Neural progenitor cell (in vitro differentiated cells): ENCODE data around the gene HTR3A. TPM values are rescaled to one million over a fixed set of nuclear protein-coding genes. Genes with fewer than 3 reads are reported as not detected.
A peak's percentile ranks its signal among the peaks of the same experiment; 100 is the strongest.

ENCODE experiments used
- DNase-seq: peaks from one replicate; pipeline ENCODE4 v3.0.0-alpha.2; 2016; ENCODE audit warnings: low spot score
- H2AFZ ChIP-seq: fragments of 200-600 bp; sonication (generic); replicated peaks from 2 replicates; pipeline ENCODE4 v1.6.1; 2016; ENCODE audit warnings: antibody characterized with exemption
- H3F3A ChIP-seq: fragments of 200-600 bp; sonication (generic); 2 replicates; pipeline ENCODE4 v1.6.1; 2016; ENCODE audit warnings: antibody characterized with exemption, low read depth
- H3K27ac ChIP-seq: fragments of 200-600 bp; sonication (generic); 2 replicates; pipeline ENCODE4 v1.5.1; 2016; ENCODE audit warnings: mild to moderate bottlenecking
- H3K27me3 ChIP-seq: fragments of 200-600 bp; sonication (generic); 2 replicates; pipeline ENCODE4 v1.6.1; 2016; ENCODE audit warnings: mild to moderate bottlenecking, moderate library complexity
- H3K36me3 ChIP-seq: fragments of 200-600 bp; sonication (generic); 2 replicates; pipeline ENCODE4 v1.5.1; 2016
- H3K4me1 ChIP-seq: fragments of 200-600 bp; sonication (generic); 2 replicates; pipeline ENCODE4 v1.6.1; 2016; ENCODE audit warnings: mixed run types
- H3K4me2 ChIP-seq: fragments of 200-600 bp; sonication (generic); 2 replicates; pipeline ENCODE4 v1.6.1; 2016
- H3K4me3 ChIP-seq: fragments of 200-600 bp; sonication (generic); 2 replicates; pipeline ENCODE4 v1.5.1; 2016
- H3K79me2 ChIP-seq: fragments of 200-600 bp; sonication (generic); 2 replicates; pipeline ENCODE4 v1.6.1; 2016; ENCODE audit warnings: low read depth
- H3K9ac ChIP-seq: fragments of 200-600 bp; sonication (generic); 2 replicates; pipeline ENCODE4 v1.6.1; 2016
- H3K9me3 ChIP-seq: fragments of 200-600 bp; sonication (generic); 2 replicates; pipeline ENCODE4 v1.5.1; 2016; ENCODE audit warnings: low read depth
- H4K20me1 ChIP-seq: fragments of 200-600 bp; sonication (generic); 2 replicates; pipeline ENCODE4 v1.6.1; 2016; ENCODE audit warnings: low read depth
- H3K27ac Mint-ChIP-seq: 3 replicates; pipeline ENCODE4 v1.8.0; 2021; ENCODE audit warnings: mixed read lengths
- H3K27me3 Mint-ChIP-seq: 2 replicates; pipeline ENCODE4 v1.8.0; 2022; ENCODE audit warnings: low read depth, mild to moderate bottlenecking, inconsistent platforms, moderate library complexity, mixed read lengths; ENCODE audit not compliant: insufficient read depth
- H3K36me3 Mint-ChIP-seq: 3 replicates; pipeline ENCODE4 v1.8.0; 2021; ENCODE audit warnings: mixed read lengths
- H3K4me1 Mint-ChIP-seq: 3 replicates; pipeline ENCODE4 v1.8.0; 2021; ENCODE audit warnings: mixed read lengths
- H3K4me3 Mint-ChIP-seq: 3 replicates; pipeline ENCODE4 v1.8.0; 2021; ENCODE audit warnings: mild to moderate bottlenecking, moderate library complexity, mixed read lengths
- H3K9me3 Mint-ChIP-seq: 3 replicates; pipeline ENCODE4 v1.8.0; 2020; ENCODE audit warnings: mixed read lengths
- EZH2 ChIP-seq: fragments of 200-600 bp; sonication (generic); IDR thresholded peaks from 2 replicates; pipeline ENCODE4 v1.6.1; 2017; ENCODE audit warnings: antibody characterized with exemption, mild to moderate bottlenecking, moderate library complexity
- EZH2phosphoT487 ChIP-seq: fragments of 200-600 bp; sonication (generic); IDR thresholded peaks from 2 replicates; pipeline ENCODE4 v1.6.1; 2017; ENCODE audit warnings: antibody characterized with exemption
- total RNA-seq: library from RNA; depleted of rRNA; stranded (reverse); fragments of >200 nt; gene quantifications from 2 replicates; pipeline ENCODE4 v1.2.3, GENCODE V29; 2015; ENCODE audit warnings: low replicate concordance
- TF ChIP-seq, protein P1 (sequence below): fragments of 200-600 bp; sonication (generic); IDR thresholded peaks from 2 replicates; pipeline ENCODE4 v1.5.1; 2017; ENCODE audit warnings: antibody characterized with exemption, mild to moderate bottlenecking

The HTR3A gene
- total RNA-seq, 1 donor from 2014 or later = not detected

DNA sequence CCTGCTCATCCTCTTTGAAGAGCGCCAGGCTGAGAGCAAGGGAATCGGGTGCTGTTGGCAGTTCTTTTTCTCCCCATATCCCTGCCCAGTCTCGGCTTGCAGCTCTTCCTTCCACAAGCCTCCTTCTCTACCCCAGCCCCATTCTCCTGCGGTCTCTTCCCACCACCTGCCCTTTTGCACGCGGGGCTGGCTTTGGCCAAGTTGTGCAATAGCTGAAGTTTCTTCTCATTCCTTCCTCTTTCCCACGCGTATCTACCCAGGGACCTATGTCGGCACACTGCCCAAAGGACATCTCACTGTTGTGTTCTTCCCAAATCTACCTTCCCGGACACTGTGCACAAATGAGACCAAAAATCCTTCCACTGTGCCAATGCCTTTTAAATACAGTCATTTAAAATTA is 22.3 kb upstream of the HTR3A start:
- no peak overlapping the region for H3K9ac ChIP-seq
- H3F3A ChIP-seq = peaks cover 7% of the 10 kb centered on the region
- no peaks in the 10 kb centered on the region for H3K79me2 ChIP-seq
- no peak for DNase-seq
- H3K27me3 Mint-ChIP-seq = peaks cover 11% of the 10 kb centered on the region
- H3K4me3 ChIP-seq = no peak overlapping the region
- H3K4me1 ChIP-seq = peaks cover 16% of the 10 kb centered on the region
- H3K9me3 ChIP-seq = no peaks in the 10 kb centered on the region
- H3K4me1 Mint-ChIP-seq = peaks cover 25% of the 10 kb centered on the region
- H3K4me2 ChIP-seq = no peak overlapping the region
- no peak overlapping the region for H3K4me3 Mint-ChIP-seq
- TF ChIP-seq, protein P1, sequence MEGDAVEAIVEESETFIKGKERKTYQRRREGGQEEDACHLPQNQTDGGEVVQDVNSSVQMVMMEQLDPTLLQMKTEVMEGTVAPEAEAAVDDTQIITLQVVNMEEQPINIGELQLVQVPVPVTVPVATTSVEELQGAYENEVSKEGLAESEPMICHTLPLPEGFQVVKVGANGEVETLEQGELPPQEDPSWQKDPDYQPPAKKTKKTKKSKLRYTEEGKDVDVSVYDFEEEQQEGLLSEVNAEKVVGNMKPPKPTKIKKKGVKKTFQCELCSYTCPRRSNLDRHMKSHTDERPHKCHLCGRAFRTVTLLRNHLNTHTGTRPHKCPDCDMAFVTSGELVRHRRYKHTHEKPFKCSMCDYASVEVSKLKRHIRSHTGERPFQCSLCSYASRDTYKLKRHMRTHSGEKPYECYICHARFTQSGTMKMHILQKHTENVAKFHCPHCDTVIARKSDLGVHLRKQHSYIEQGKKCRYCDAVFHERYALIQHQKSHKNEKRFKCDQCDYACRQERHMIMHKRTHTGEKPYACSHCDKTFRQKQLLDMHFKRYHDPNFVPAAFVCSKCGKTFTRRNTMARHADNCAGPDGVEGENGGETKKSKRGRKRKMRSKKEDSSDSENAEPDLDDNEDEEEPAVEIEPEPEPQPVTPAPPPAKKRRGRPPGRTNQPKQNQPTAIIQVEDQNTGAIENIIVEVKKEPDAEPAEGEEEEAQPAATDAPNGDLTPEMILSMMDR = no peak
- TF ChIP-seq EZH2 = no peak
- peak overlapping the region; percentile 72 for H2AFZ ChIP-seq
- H3K9me3 Mint-ChIP-seq = no peaks in the 10 kb centered on the region
- no peaks in the 10 kb centered on the region for H3K36me3 ChIP-seq
- H3K27ac Mint-ChIP-seq = no peak overlapping the region
- no peaks in the 10 kb centered on the region for H3K27me3 ChIP-seq
- no peaks in the 10 kb centered on the region for H3K36me3 Mint-ChIP-seq
- H4K20me1 ChIP-seq = no peaks in the 10 kb centered on the region
- H3K27ac ChIP-seq = no peak overlapping the region

DNA sequence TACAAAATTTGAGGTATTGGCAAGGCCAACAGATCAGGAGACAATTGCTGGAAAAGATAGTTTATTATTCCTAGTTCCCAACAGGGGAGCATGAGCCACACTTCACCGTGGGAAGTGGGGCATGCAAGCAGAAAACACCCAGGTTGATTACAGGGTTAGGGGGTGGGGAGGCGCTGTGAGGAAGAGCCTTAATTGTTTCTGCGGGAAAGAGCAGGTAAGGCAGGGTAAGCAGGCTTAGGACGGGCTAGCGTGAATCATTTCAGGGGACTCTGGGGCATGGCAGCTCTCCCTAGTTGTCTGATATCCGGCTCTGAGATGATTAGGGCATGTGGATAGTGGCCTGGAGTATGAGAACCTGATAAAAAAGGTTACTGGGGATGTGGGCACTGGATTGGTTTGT is 20.7 kb upstream of the HTR3A start:
- Mint-ChIP-seq H3K27ac (no peak overlapping the region), H3K9me3 (no peaks in the 10 kb centered on the region), H3K27me3 (peaks cover 18% of the 10 kb centered on the region), H3K36me3 (no peaks in the 10 kb centered on the region), H3K4me3 (no peak overlapping the region), H3K4me1 (peaks cover 35% of the 10 kb centered on the region)
- Histone ChIP-seq H3K4me1 (peaks cover 16% of the 10 kb centered on the region), H3K4me3 (no peak overlapping the region), H3K4me2 (no peak overlapping the region), H3K27me3 (no peaks in the 10 kb centered on the region), H3F3A (peaks cover 13% of the 10 kb centered on the region), H3K79me2 (no peaks in the 10 kb centered on the region), H4K20me1 (no peaks in the 10 kb centered on the region), H3K9me3 (no peaks in the 10 kb centered on the region), H3K27ac (no peak overlapping the region), H3K9ac (no peak overlapping the region), H3K36me3 (no peaks in the 10 kb centered on the region), H2AFZ (no peak overlapping the region)
- TF ChIP-seq, protein P1 = no peak
- no peak for TF ChIP-seq EZH2phosphoT487
- no peak for TF ChIP-seq EZH2
- DNase-seq = no peak

DNA sequence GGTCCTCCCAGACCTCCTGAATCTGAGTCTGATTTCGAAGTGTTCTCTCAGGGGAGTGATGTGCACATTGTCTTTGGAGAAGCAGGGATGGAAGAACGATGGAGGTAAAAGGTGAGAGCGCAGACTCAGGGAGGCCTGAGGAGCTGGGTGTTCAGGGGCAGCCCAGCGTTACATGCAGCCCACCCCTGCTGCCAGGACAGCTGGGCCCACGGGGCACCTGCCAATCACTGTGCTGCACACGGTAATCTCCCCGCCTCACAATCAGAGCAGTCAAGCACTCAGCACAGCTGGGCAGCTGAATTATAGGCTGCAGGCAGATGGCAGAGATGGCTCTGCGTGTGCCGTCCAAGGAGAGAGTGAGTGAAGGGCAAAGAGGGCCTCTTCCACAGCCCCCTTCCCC is 17.9 kb upstream of the HTR3A start:
- Histone ChIP-seq H3K9ac (no peak overlapping the region), H3K4me3 (no peak overlapping the region), H3K9me3 (no peaks in the 10 kb centered on the region), H3K4me2 (no peak overlapping the region), H3K4me1 (peaks cover 12% of the 10 kb centered on the region), H3K27me3 (no peaks in the 10 kb centered on the region), H2AFZ (no peak overlapping the region), H3K27ac (no peak overlapping the region), H3K79me2 (no peaks in the 10 kb centered on the region), H3K36me3 (no peaks in the 10 kb centered on the region), H3F3A (peaks cover 9% of the 10 kb centered on the region), H4K20me1 (no peaks in the 10 kb centered on the region)
- TF ChIP-seq, protein P1 = no peak
- TF ChIP-seq EZH2 (no peak), EZH2phosphoT487 (no peak)
- no peaks in the 10 kb centered on the region for H3K9me3 Mint-ChIP-seq
- H3K4me3 Mint-ChIP-seq = no peak overlapping the region
- H3K4me1 Mint-ChIP-seq = peaks cover 28% of the 10 kb centered on the region
- no peaks in the 10 kb centered on the region for H3K36me3 Mint-ChIP-seq
- no peak overlapping the region for H3K27ac Mint-ChIP-seq
- peaks cover 19% of the 10 kb centered on the region for H3K27me3 Mint-ChIP-seq
- DNase-seq = peak; percentile 39
